ENCODE measurements around the gene PRX.

PRX gene

DNA sequence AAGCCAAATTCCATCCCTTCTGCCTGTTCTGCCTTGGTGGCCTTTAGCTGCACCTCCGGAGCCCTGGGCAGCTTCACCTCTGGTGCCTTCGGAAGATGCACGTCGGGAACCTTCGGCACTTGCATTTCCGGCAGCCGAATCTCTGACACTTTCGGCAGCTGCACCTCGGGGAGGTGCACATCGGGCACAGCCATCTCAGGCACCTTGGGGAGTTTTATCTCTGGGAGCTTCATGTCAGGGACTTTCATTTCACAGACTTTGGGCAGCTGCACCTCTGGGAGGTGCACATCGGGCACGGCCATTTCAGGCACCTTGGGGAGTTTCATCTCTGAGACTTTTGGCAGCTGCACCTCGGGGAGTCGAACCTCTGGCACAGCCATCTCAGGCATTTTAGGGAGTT, 17.2 kb downstream of the PRX start:
- no peak for FAIRE-seq
- no peak for DNase-seq (ENCODE audit: extremely low spot score, insufficient read length, low read depth)

DNA sequence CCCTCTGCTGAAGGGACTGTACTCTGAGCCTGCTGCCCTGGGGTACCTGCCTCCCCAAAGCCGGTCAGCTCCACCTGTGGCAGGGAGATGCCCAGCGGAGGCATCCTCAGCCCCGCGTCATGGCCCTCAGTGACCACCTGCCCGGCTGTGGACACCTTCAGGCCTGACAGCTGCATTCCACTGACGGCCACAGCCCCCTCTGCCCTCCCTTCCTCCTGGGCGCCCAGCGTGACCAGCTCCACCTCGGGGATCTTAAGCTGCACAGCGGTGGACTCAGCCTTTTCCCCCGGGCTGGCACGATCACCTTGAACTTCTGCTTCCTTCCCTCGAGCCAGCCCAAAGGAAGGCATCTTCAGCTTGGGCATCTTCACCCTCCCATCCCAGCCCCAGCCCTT, 18.4 kb downstream of the PRX start:
- FAIRE-seq: no peak
- DNase-seq (ENCODE audit: extremely low spot score, insufficient read length, low read depth): no peak

DNA sequence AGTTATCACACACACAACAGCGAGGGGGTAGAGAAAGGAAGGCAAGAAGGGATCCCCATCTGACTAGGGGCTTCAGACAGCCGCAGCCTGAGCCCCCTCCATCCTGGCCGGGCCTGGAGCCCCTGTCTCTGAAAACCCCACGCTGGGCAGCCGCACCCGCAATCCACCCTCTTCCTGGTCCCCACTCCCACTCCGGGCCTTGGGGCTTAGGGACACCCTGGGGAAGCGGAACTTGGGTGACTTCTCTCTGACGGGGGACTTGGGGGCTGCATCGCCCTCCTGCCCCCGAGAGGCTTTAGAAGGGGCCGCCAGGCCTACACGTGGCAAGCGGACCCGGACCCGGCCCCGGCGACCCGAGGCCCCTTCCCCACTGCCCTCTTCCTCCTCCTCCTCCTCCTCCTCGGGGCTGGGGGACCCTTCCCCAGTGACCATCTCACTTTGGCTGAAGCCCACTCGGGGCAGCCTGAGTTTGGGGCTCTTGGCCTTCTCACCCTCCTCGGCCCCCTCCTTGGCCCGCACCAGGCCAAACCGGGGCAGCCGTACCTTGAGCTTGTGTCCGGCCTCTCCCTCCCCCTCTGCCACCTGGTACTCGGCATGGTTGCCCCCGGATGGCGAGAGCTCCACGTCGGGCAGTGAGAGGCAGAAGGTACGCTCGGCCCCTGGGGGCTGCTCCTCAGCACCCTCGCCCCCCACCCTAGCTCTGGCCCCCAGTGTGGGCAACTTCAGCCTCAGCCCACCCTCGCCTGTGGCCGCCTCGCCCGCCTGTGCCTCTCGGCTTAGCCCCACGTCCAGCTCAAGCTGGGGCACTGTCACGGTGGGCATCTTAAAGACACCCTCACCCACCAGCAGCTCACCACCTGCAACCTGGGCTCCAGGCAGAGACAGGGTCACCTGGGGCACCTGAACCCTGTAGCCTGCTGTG, 19.0 kb downstream of the PRX start:
- no peak for FAIRE-seq
- DNase-seq (ENCODE audit: extremely low spot score, insufficient read length, low read depth): no peak

DNA sequence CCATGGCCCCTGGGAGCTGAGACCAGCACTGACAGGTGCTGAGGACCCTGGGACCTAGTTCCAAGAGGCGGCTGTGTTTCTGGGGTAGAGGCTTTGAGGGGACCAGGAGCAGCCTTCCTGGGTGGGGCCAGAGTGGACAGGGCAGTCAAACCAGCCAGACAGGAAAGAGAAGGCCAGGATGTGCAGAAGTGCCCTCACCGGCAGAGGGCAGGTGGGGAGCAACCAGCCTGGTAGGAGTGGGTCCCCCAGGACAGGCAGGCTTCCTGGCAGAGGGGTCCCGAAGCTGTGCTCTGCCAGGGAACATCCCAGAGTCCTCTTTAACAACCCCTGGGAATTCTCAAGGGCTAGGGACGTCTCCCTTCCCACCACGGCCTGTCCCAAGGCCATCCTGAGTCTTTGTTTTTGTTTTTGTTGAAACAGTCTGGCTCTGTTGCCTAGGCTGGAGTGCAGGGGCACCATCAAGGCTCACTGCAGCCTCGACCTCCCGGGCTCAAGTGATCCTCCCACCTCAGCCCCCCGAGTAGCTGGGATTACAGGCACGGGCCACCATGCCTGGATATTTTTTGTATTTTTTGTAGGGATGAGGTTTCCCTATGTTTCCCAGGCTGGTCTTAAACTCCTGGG, 20.2 kb downstream of the PRX start:
- DNase-seq (ENCODE audit: extremely low spot score, insufficient read length, low read depth): no peak
- FAIRE-seq: no peak

DNA sequence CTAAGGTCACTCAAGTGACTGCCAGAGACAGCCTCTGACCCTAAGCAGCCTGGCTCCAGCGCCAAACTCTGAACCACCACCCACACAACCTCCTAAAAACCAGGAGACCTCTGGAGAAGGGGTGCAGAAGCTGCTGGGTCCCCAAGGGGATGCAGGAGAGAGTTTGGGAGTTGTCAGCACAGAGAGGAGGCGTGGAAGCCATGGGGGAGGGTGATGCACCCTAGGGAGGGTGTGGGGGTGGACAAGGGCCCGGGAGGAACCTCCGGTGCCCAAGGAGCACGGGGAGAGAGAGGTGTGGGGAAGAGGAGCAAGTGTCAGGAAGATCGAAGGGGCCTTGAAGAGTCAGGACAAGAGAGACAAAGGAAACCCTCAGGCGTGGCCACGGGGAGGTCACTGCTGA, 21.1 kb downstream of the PRX start:
- no peak for FAIRE-seq
- no peak for DNase-seq (ENCODE audit: extremely low spot score, insufficient read length, low read depth)

DNA sequence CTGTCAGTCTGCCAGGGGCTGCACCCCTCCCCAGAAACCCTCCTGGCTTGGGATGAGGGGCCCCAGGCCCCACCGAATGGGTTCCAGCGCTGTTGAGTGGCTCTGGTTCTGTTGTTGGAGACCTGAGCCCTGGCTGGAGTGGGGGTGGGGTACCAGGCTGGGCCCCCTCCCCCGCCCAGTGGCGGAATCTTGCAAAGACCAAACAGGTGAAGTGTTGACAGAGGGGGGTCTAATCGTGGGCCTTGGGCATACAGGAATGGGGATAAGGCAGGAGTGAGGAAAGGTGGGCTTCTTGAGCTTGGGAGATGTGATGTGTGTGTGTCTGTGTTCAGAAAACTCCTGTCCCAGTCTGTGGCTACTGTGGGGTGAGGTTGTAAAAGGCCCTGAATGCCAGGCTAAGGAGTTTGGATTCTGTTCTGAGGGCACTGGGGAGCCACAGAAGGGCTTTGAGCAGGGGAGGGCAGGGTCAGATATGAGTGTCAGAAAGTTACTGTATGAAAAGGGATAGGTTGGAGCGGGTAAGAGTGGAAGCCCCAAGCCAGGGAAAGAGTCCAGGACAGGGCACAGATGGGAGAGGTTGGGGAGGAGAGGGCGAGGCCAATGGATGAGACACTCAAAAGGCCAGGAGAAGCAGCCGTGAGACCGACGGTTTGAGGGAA, 23.0 kb downstream of the PRX start, which contains the start of gene HIPK4:
Gene HIPK4, minus strand, starts transcription at position 98 of the 659 bp plus-strand sequence. CDS start 279 bp downstream, outside the sequence.
- no peak for FAIRE-seq
- DNase-seq (ENCODE audit: extremely low spot score, insufficient read length, low read depth): no peak

DNA sequence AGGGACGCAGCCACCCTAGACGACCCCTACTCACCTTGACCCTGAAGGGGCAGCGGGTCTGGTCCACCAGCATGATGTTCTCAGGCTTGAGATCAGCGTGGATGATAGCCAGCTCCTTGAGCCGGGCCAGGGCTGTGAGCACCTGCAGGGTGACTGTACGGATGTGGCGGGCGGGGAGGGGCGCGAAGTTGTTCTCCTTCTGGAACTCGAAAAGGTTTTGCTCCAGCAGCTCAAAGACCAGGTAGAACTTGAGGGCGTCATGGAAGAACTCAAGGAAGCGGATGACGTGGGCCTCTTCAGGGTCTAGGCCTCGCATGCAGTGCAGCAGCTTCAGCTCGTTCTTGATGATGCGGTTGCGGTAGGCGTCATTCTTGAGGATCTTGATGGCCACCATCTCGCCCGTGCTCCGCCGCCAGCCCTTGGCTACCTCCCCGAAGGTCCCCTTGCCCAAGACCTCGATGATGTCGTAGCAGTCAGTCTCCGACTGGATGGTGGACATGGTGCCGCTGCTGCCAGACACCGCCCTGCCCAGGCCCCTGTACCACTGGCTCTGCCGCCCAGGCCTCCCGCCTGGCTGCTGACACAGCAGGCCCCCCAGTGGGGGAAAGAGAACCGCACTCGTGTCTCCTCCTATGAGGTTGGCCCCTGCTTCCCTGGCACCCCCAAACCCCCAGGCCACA, 23.6 kb downstream of the PRX start:
- FAIRE-seq (no peak), DNase-seq (ENCODE audit: extremely low spot score, insufficient read length, low read depth) (no peak)

DNA sequence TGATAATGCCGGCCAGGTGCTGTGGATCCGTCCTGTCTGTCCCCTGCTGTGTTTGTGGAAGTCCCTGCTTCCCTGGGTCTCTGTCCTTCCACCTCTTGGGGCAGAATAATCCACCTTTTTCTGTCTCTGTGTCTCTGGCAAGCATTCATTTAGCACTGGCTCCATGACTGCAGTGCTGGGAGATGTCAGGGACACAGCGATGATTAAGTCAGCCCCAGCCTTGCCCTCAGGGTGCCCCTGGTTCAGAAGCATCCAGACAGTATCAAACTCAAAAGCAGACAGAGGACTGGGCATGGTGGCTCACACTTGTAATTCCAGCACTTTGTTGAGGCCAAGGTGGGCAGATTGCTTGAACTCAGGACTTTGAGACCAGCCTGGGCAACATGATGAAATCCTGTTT, 24.7 kb downstream of the PRX start:
- FAIRE-seq (no peak), DNase-seq (ENCODE audit: extremely low spot score, insufficient read length, low read depth) (no peak)

DNA sequence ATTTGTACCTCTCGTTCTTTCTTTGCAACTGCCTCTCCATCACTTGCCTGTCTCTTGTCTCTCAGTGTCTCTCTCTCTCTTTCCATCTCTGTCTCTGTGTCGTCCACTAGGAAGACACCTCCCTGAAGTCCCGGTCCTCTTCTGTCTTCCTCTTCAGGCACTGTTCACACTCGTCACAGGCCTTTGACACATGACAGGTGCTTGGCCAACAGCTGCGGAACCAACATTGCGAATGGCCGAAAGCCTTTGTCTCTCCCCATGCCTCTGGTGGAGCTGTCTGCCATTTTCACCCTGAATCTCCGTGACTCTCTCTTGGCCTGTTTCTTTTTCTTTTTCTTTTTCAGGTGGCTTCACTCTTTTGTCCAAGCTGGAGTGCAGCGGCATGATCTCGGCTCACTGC, 26.0 kb downstream of the PRX start:
- FAIRE-seq (no peak), DNase-seq (ENCODE audit: extremely low spot score, insufficient read length, low read depth) (no peak)

DNA sequence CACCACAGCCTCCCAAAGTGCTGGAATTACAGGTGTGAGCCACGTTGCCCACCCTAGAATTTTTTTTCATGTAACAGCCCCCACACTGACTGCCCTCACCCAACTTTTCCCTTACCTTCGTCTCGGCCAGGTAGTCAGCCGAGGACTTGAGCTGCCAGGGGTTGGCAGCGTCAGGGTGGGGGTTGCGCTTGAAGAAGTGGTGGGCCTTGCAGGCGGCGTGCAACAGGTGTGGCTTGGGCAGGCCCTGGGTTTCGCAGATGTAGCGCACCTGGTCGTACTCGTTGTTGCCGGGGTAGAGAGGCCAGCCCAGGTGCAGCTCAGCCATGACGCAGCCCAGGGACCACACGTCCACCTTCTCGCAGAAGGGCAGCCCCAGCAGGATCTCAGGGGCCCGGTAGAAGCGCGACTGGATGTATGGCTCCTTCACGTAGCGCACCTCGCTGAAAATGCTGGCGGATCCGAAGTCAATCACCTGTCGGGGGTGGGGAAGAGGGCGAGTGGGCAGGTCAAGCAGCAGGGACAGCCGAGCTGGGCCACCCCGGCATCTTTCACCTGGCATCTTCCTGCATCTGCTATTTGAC, 29.4 kb downstream of the PRX start:
- no peak for FAIRE-seq
- no peak for DNase-seq (ENCODE audit: extremely low spot score, insufficient read length, low read depth)

DNA sequence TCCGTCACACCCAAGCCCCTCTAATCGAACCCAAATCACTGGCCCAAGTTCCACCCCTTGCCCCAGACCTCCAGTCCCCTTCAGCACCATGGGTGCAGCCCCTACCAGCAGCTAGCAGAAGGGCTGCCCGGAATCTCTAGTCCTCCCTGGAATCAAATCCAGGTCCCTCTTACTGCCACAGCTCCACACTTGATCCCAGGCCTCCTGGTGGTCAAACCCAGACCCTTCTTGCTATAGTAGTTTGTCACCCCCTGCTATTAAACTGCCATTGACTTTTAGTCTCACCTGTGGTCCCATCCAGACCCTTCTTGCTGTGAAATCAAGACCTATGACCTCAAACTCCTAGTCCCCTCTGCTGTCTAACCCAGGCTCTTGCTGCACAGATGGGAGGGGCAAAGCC, 31.9 kb downstream of the PRX start:
- no peak for FAIRE-seq
- no peak for DNase-seq (ENCODE audit: extremely low spot score, insufficient read length, low read depth)

DNA sequence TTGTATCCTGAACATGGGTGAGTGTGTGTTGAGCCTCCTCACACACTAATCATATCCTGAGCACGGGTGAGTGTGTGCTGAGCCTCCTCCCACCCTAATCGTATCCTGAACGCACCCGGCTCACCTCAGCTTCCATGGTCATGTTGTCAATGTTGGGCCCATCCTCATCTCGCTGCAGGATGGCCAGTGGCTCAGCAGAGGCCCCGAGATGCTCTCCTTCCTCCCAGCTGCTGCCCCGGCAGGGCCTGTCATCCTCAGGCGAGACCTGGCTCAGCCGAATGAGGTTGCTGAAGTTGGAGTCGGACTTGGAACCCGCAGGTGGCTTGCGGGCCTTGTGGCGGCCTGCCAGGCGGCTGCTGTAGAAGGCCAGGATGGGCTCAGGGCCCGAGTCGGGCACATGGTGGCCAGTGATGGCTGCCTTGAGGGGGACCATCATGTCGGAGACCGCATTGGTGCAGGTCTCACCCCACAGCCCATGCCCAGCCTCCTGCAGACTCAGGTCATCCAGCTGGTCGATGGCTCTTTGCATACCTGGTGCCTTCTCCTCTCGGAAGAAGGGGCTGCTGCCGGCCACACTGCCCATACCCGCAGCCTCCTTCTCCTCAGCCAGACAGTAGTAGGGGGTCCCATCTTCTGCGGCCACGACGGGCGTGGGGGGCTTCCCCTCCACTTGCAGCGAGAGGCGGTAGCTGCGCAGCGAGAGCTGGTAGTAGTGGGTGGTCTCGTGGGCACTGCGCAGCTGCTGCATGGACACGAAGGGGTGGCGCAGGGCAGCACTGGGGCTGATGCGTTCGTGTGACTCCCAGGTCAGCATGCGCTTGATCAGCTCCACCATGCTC, 32.8 kb downstream of the PRX start:
- DNase-seq (ENCODE audit: extremely low spot score, insufficient read length, low read depth) (no peak), FAIRE-seq (no peak)

DNA sequence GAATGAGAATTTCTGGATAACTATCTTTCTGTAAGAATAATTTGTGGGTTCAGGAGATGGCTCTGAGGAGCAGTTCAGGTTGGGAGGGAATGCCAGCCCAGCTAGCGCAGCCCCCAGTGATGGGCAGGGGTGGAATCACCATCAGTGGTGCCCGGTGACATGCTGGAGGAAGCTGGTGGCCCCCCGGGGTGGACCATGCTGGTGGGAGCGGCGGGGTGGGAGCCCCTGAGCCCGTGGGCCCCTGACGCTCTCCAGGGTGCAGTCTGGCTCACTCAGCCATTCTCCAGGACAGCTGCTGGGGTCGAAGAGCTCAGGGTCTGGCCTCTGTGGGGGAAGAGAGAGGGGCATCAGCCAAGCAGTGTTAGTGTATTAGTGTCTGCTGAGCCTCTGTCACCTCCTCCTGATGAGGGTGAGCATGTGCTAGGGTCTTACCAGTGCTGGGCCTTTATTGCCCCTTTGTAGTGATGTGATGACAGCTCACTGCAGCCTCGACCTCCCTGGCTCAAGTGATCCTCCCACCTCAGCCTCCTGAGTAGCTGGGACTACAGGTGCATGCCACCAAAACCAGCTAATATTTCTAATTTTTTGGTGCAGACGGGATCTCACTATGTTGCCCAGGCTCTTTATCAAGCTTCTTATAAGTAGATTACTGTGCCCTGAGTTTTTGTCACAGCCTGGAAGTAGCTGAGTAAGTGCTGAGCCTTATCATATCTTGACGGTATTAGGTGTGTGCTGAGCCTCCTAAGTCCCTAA, 33.6 kb downstream of the PRX start:
- DNase-seq (ENCODE audit: extremely low spot score, insufficient read length, low read depth) (no peak), FAIRE-seq (no peak)

DNA sequence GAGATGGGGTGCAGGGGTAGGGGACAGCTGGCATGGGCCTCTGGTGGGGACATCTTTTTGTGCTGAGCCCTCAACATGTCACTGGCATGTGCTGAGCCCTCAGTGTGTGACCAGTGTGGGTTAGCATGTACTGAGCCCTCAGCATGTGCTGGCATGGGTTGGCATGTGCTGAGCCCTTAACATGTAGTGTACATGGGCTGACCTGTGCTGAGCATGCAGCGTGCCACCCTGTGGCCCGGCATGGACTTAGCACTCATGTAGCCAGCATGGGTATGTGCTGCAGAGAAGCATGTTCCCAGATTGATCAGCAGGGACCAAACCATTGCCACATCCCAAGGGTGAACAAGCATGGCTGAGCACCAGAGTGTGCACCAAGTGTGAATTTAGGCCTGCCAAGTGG, 34.7 kb downstream of the PRX start:
- no peak for FAIRE-seq
- no peak for DNase-seq (ENCODE audit: extremely low spot score, insufficient read length, low read depth)

DNA sequence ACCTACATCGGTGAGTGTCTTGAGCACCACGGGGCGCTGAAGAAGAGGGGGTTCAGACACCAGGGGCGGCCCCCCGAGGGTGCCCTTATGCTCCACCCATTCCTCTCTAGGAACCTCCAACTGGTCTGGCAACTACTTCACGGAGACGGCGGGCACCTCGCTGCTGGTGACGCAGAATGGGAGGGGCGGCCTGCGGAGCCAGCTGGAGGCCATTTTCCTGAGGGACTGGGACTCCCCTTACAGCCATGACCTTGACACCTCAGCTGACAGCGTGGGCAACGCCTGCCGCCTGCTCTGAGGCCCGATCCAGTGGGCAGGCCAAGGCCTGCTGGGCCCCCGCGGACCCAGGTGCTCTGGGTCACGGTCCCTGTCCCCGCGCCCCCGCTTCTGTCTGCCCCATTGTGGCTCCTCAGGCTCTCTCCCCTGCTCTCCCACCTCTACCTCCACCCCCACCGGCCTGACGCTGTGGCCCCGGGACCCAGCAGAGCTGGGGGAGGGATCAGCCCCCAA, 35.2 kb downstream of the PRX start:
- FAIRE-seq: no peak
- DNase-seq (ENCODE audit: extremely low spot score, insufficient read length, low read depth): no peak

DNA sequence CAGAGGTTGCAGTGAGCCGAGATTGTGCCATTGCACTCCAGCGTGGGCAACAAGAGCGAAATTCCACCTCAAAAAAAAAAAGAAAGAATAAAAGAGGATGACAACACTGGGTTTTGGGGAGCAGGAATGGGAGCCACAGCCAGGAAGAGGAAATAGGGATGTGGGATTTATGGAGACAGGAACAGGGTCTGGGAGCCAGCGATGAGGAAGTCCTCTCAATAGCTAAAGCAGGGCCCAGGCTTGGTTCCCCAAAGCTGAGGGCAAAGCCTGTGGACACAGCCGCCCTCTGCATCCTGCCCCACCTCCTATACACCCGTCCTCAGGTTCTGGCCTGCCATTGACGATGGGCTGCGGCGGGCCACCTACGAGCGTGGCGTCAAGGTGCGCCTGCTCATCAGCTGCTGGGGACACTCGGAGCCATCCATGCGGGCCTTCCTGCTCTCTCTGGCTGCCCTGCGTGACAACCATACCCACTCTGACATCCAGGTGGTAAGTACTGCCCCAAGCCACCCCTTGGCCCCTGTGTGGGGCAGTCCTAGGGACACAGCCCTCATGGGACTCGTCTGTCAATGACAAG, 36.8 kb downstream of the PRX start:
- DNase-seq (ENCODE audit: extremely low spot score, insufficient read length, low read depth): no peak
- FAIRE-seq: no peak

DNA sequence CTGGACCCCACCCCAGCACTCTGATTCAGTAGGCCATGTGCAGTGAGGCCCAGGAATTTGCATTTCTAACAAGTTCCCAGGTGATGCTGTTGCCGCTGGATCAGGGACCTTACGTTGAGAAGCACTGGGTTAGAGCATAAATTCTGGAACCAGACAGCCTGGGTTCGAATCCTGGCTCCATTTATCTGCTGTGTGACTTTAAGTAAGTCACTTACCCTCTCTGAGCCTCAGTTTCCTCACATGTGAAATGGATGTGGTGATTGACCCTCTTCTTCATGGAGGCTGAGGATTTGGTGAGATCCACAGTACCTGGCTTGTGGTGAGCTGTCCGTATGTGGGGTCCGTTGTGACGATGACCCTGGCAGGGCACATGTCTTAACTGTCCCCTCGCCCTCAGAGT, 39.1 kb downstream of the PRX start:
- DNase-seq (ENCODE audit: extremely low spot score, insufficient read length, low read depth) (no peak), FAIRE-seq (no peak)

DNA sequence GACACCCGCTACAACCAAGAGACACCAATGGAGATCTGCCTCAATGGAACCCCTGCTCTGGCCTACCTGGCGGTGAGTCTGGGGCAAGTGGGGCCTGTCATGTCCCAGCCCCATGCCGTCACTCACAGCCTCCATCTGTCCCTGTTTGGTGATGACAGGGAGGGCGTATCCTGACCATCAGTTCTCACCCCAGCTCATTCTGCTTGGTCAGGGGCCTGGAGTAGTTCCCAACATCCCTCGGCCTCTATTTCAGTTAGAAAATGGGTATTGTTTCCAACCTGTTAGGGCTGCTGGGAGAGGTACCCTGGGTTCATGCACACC, 41.4 kb downstream of the PRX start:
- FAIRE-seq: no peak
- DNase-seq (ENCODE audit: extremely low spot score, insufficient read length, low read depth): no peak

Data from GM18507 (cell line).